GM19351 (cell line): Measurements from ENCODE around the gene CARD11.

Source experiments
- ATAC-seq: cut with Tn5 transposase; IDR thresholded peaks from one replicate; pipeline ENCODE4 v1.9.1; 2021; ENCODE audit warnings: mild to moderate bottlenecking, moderate library complexity; ENCODE audit not compliant: unreplicated experiment

Gene CARD11

DNA sequence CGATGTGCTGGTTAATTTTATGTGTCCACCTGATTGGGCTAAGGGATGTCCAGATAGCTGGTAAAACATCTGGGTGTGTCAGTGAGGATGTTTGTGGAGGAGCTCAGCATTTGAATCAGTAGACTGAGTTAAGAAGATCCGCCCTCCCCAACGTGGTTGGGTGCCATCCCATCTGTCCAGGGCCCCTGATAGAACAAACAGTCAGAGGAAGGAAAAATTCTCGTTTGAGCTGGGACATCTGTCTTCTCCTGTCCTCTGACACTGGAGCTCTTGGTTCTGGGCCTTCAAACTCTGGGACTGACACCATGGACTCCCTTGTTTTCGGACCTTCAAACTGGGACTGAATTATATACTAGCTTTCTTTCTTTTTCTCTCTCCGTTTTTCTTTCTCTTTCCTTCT, 59.6 kb downstream of the CARD11 start:
- no peak for ATAC-seq

- no peak for ATAC-seq
These were observed 60.1 kb downstream of the CARD11 start for GRCh38 chr7:2983586-2983985.

- no peak for ATAC-seq
These were observed 60.8 kb downstream of the CARD11 start for GRCh38 chr7:2982831-2983230.

GRCh38 chr7:2982401-2982800, 61.3 kb downstream of the CARD11 start:
- no peak for ATAC-seq

DNA sequence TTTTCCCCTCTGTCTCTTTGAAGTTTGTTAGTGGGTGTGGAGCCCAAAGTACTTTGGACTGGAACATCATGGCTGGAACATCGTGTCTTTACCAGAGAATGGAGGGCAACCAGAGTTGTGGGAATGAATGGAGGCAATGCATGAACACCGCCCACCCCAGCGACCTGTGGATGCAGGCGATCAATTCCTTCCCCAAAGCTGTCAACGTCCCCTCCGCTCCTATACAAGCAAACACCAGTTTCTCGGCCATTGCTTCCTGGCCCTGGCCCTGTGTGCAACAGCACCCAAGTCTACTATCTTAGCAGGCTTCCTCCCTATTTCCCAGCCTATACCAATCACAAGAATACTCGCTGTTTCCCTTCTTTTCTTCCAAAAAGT, 62.6 kb downstream of the CARD11 start:
- no peak for ATAC-seq

DNA sequence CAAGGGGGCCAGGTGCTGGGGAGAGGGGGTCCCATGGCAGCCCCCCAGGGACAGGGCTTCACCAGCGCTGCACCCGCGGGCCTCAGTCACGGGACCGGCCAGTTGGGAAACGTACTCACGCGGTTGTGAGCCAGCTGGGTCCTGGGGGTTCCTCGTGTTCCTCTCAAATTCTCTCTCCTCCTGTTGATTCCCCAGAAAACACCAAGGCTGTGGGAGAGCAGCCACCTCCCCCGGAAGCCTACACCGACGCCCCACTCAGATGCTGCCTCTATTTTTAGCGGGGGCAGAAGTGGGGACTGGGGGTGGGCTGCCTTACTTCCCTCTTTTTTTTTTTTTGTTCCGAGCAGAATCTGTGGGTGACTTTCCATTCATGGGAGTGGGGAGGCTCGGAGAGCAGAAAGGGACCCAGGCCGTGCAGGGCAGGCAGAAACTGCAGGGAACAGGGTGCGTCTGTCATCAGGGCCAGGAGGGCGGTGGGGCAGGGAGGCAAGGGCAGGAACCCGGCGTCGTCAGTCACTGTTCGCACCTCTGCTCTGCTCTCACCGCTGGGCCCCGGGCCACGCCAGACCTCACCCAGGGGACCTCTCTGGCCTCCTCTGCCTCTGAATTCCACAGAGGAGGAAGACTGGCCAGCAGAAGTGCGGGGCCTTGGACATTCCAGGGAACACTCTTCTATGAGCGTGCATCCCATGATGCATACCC, 63.1 kb downstream of the CARD11 start:
- ATAC-seq, result peak; percentile 23

- no peak for ATAC-seq
These were observed 63.7 kb downstream of the CARD11 start for GRCh38 chr7:2979951-2980350.

DNA sequence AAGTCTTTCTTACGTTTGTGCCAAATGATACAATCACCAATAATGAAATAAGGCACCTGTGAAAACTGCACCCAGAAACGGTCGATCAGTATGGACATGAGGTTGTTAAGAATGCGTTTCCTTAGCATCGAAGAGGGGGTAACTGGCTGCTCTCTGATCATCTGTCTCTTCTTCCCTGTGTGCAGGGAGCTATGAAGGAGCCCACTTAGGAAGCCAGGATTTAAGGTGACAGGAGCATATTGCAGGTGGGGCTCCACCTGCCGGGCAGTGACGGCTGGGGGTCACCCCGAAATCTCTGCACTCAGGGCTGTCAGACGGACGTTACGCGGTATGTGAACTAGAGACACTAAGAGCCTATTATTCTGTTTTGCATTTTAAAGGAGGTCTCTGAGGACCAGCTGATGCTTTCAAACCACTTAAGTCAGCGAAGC, 64.5 kb downstream of the CARD11 start:
- peak; percentile 32 for ATAC-seq

DNA sequence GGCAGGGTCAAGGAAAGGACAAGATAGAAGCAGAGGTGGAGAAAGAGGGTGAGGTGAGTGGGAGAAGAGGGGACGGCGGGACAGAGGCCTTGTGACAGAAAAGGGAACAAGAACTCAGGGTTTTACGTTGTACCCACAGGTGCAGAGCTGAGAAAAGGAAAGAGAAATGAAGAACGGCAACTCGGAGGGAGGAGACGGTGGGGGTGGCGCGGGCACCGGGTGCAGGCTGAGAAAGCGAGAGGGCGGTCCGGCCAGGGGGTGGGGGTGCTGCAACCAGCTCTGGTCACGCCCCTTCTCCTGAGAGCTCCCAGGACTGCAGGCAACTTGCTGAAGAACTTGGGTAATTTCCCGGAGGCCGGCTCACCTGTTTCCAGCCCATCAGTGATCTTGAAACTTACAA, 65.3 kb downstream of the CARD11 start:
- ATAC-seq, result peak; percentile 77

DNA sequence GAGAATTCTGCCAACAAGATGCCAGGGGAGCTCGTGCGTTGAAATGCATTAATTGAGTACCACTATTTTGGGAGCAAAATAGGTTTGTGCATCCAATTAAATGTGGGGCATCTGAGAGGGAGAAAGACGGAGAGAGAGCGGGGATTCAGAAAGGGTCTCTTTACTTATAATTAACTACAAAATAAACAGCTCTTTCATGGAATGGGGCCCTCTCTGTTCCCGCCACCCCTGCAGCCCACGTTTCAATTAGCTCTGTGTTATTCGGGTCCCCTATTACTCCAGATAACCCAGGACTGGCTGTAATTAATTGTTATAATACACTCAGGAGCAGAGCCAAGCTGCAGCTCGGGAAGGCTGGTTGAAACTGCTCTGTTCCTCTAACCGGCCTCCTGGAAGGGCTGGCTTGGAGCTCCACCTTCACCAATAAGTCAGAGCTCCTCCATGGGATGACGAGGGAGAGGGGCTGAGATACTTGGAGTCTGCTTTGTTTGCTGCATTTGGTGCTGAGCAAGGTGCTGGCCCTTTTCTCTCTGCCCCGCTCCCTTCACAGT, 67.8 kb downstream of the CARD11 start:
- ATAC-seq, result no peak

GRCh38 chr7:2974093-2974819, 69.4 kb downstream of the CARD11 start:
- no peak for ATAC-seq

- ATAC-seq, result no peak
These were observed 70.9 kb downstream of the CARD11 start for GRCh38 chr7:2972835-2973161.

GRCh38 chr7:2971914-2972834, 71.5 kb downstream of the CARD11 start:
- ATAC-seq, result peak; percentile 91

DNA sequence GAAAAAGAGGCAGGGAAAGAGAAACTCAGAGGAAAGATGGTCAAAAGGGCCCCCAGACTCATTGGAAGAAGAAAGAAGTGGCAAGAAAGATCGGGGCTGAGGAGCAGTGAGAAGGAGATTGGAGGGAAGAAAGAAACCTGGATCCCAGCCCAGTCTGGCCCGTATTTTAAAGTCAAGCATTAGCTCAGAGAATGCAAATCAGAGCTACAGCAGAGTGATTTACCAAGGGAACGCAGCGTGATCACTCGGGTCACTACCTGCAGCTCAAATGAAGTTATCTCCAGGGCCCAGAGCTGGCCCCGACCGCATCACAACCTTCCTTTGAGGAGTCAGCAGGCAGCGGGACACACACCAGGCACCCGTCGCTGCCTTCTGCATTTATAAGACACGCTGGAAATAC, 72.8 kb downstream of the CARD11 start:
- ATAC-seq, result no peak

DNA sequence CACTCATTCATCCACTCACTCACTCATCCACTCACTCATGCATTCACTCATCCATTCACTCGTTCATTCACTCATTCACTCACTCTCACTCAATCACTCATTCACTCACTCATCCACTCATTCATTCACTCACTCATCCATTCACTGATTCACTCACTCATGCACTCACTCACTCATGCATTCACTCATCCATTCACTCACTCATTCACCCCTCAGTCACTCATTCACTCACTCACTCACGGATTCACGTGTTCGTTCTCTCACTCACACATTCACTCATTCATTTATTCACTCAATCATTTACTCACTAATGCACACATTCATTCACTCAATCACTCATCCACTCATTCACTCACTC, 73.4 kb downstream of the CARD11 start:
- ATAC-seq, result no peak

DNA sequence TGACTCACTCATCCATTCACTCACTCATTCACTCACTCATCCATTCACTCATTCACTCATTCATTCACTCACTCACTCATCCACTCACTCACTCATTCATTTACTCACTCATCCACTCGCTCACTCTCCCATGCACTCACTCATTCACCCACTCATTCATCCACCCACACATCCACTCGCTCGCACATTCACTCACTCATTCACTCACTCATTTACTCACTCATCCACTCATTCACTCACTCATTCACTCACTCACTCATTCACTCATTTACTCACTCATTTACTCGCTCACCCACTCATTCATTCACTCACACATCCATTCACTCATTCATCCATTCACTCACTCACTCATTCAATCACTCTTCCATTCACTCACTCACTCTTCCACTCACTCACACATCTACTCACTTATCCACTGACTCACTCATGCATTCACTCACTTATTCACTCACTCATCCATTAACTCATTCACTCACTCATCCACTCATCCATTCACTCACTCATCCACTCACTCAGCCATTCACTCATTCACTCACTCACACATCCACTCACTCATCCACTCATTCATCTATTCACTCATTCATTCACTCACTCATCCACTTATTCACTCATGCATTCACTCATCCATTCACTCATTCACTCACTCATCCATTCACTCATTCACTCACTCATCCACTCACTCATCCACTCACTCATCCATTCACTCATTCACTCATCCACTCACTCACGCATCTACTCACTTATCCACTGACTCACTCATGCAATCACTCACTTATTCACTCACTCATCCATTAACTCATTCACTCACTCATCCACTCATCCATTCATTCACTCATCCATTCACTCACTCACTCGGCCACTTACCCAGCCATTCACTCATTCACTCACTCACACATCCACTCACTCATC, 74.0 kb downstream of the CARD11 start:
- ATAC-seq, result no peak

- no peak for ATAC-seq
These were observed 74.9 kb downstream of the CARD11 start for GRCh38 chr7:2968616-2969397.

- no peak for ATAC-seq
These were observed 75.5 kb downstream of the CARD11 start for GRCh38 chr7:2968176-2968575.

GRCh38 chr7:2967705-2968104, 76.0 kb downstream of the CARD11 start:
- ATAC-seq, result no peak

DNA sequence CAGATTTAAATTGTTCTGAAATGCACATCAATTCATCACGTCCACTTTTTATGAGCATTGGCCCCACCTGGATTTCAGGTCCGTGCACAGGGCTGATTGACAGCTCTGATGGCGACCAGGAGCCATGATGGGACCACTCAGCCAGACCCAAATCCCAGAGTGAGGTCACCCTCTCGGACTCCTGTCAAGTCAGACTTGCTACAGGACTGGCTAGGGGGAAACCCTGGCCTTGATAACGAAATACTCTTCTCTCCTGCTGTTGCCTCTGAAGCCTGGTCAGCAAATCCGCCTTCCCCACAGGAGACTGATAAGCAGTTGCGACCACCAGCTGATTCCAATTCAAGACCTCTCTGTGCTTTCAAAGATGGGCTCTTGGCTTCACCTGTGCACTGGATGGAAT, 76.4 kb downstream of the CARD11 start:
- no peak for ATAC-seq
